OCI-LY1 (cell line): ENCODE data around the gene C7.
"Not testable (repeated sequence)": the region's sequence is repeated elsewhere in the genome, so short reads cannot be mapped to it uniquely, and the experiment has no call there.

Experiments used
- H2AFZ ChIP-seq: fragments of 200-600 bp; sonication (generic), shearing (Covaris generic); 2 replicates; pipeline ENCODE4 v1.6.0; 2014; ENCODE audit warnings: antibody characterized with exemption, mild to moderate bottlenecking, low read length
- H3F3A ChIP-seq: fragments of 200-600 bp; sonication (generic), shearing (Covaris generic); 2 replicates; pipeline ENCODE4 v1.6.0; 2014; ENCODE audit warnings: mild to moderate bottlenecking, antibody characterized with exemption, low read length, moderate library complexity; ENCODE audit not compliant: insufficient read depth
- H3K27ac ChIP-seq: fragments of 200-600 bp; sonication (generic); 2 replicates; pipeline ENCODE4 v1.5.1; 2014; ENCODE audit warnings: low read length, mixed run types, mild to moderate bottlenecking, low read depth; ENCODE audit not compliant: poor library complexity, severe bottlenecking
- H3K27me3 ChIP-seq: fragments of 200-600 bp; sonication (generic); 2 replicates; pipeline ENCODE4 v1.6.0; 2014; ENCODE audit warnings: antibody characterized with exemption, mild to moderate bottlenecking, low read length, moderate library complexity; ENCODE audit not compliant: insufficient read depth
- H3K36me3 ChIP-seq: fragments of 200-600 bp; sonication (generic); 2 replicates; pipeline ENCODE4 v1.6.1; 2014; ENCODE audit warnings: mild to moderate bottlenecking, antibody characterized with exemption, low read length, moderate library complexity, mixed read lengths; ENCODE audit not compliant: insufficient read depth
- H3K4me1 ChIP-seq: fragments of 200-600 bp; sonication (generic); 2 replicates; pipeline ENCODE4 v1.5.1; 2014; ENCODE audit warnings: mild to moderate bottlenecking, low read length, moderate library complexity; ENCODE audit not compliant: insufficient read depth, severe bottlenecking
- H3K4me2 ChIP-seq: fragments of 200-600 bp; sonication (generic), shearing (Covaris generic); 2 replicates; pipeline ENCODE4 v1.6.1; 2014; ENCODE audit warnings: low read length
- H3K4me3 ChIP-seq: fragments of 200-600 bp; sonication (generic); 2 replicates; pipeline ENCODE4 v1.5.1; 2014; ENCODE audit warnings: low read length, low read depth, mild to moderate bottlenecking, mixed read lengths; ENCODE audit not compliant: poor library complexity, severe bottlenecking
- H3K79me2 ChIP-seq: fragments of 200-600 bp; shearing (Covaris generic); 2 replicates; pipeline ENCODE4 v1.6.1; 2016; ENCODE audit warnings: mixed run types, low read length, mixed read lengths; ENCODE audit not compliant: insufficient read depth
- H3K9ac ChIP-seq: fragments of 200-600 bp; sonication (generic), shearing (Covaris generic); 2 replicates; pipeline ENCODE4 v1.6.1; 2014; ENCODE audit warnings: mild to moderate bottlenecking, low read length, mixed read lengths
- H3K9me2 ChIP-seq: fragments of 200-600 bp; sonication (generic), shearing (Covaris generic); 2 replicates; pipeline ENCODE4 v1.6.1; 2014; ENCODE audit warnings: low read depth, mild to moderate bottlenecking, low read length, mixed read lengths
- H3K9me3 ChIP-seq: fragments of 200-600 bp; shearing (Covaris generic); 2 replicates; pipeline ENCODE4 v1.6.1; 2014; ENCODE audit warnings: low read length, mixed read lengths
- H4K20me1 ChIP-seq: fragments of 200-600 bp; sonication (generic), shearing (Covaris generic); 2 replicates; pipeline ENCODE4 v1.6.0; 2016; ENCODE audit warnings: mild to moderate bottlenecking, low read length; ENCODE audit not compliant: insufficient read depth
- EZH2 ChIP-seq: fragments of 200-600 bp; sonication (generic), shearing (Covaris generic); IDR thresholded peaks from 2 replicates; pipeline ENCODE4 v1.8.0; 2017; ENCODE audit warnings: borderline replicate concordance, mixed run types, mild to moderate bottlenecking, antibody characterized with exemption, low read length, moderate library complexity, mixed read lengths
- TF ChIP-seq, protein P1 (sequence below): fragments of 200-600 bp; sonication (generic), shearing (Covaris generic); IDR thresholded peaks from 2 replicates; pipeline ENCODE4 v1.5.1; 2017; ENCODE audit warnings: mild to moderate bottlenecking, antibody characterized with exemption, low read length, moderate library complexity, mixed read lengths

C7 gene

GRCh38 chr5:40909264-40909663 lies at the start of gene C7:
TSS of gene C7 (plus strand) at chr5:40909497. CDS start at chr5:40909611, 114 bp downstream.
- no peaks in the 10 kb centered on the region for H3K27me3 ChIP-seq
- H3K27ac ChIP-seq: no peak within 1 kb of the TSS
- H2AFZ ChIP-seq: no peak within 1 kb of the TSS
- H3K4me2 ChIP-seq: no peak within 1 kb of the TSS
- H3K9me2 ChIP-seq: no peaks in the 10 kb centered on the region
- H3K4me1 ChIP-seq: no peaks in the 10 kb centered on the region
- no peaks in the 10 kb centered on the region for H4K20me1 ChIP-seq
- H3K9me3 ChIP-seq: no peaks in the 10 kb centered on the region
- no peaks in the 10 kb centered on the region for H3K79me2 ChIP-seq
- no peak within 1 kb of the TSS for H3K9ac ChIP-seq
- TF ChIP-seq EZH2: no peak
- TF ChIP-seq, protein P1, sequence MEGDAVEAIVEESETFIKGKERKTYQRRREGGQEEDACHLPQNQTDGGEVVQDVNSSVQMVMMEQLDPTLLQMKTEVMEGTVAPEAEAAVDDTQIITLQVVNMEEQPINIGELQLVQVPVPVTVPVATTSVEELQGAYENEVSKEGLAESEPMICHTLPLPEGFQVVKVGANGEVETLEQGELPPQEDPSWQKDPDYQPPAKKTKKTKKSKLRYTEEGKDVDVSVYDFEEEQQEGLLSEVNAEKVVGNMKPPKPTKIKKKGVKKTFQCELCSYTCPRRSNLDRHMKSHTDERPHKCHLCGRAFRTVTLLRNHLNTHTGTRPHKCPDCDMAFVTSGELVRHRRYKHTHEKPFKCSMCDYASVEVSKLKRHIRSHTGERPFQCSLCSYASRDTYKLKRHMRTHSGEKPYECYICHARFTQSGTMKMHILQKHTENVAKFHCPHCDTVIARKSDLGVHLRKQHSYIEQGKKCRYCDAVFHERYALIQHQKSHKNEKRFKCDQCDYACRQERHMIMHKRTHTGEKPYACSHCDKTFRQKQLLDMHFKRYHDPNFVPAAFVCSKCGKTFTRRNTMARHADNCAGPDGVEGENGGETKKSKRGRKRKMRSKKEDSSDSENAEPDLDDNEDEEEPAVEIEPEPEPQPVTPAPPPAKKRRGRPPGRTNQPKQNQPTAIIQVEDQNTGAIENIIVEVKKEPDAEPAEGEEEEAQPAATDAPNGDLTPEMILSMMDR: no peak
- H3F3A ChIP-seq: no peaks in the 10 kb centered on the region
- no peaks in the 10 kb centered on the region for H3K36me3 ChIP-seq
- H3K4me3 ChIP-seq: no peak within 1 kb of the TSS

DNA sequence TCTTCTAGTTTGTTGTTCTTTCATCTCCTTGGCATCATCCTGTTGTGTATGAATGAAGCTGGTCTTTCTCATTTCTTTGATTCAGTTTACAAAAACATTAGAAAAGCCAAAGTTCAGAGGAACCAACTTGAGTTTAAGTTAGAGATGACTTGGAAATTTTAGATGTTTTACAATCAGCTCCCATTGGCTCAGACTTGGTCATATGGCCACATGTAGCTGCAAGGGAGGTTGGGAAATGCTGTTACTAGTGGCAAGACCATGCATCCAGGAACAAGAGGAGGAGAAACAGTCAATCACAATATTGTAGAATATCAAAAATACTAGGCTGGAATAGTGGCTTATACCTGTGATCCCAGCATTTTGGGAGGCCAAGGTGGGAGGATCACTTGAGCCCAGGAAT lies 48.6 kb upstream of the C7 start:
- Histone ChIP-seq H3K9me3 (no peaks in the 10 kb centered on the region), H3K4me1 (no peaks in the 10 kb centered on the region), H3K79me2 (no peaks in the 10 kb centered on the region), H4K20me1 (no peaks in the 10 kb centered on the region), H3K36me3 (no peaks in the 10 kb centered on the region), H2AFZ (no peak overlapping the region), H3K4me3 (no peak overlapping the region), H3K9ac (no peak overlapping the region), H3K4me2 (no peak overlapping the region), H3K27me3 (no peaks in the 10 kb centered on the region), H3K9me2 (no peaks in the 10 kb centered on the region), H3K27ac (no peak overlapping the region), H3F3A (no peaks in the 10 kb centered on the region)
- TF ChIP-seq, protein P1: no peak
- no peak for TF ChIP-seq EZH2

- H3K4me3 ChIP-seq, H3K27ac ChIP-seq, H3K27me3 ChIP-seq, H3F3A ChIP-seq, H2AFZ ChIP-seq, H3K4me2 ChIP-seq, H3K9ac ChIP-seq, H3K79me2 ChIP-seq, H4K20me1 ChIP-seq, H3K4me1 ChIP-seq, H3K9me3 ChIP-seq, H3K36me3 ChIP-seq, H3K9me2 ChIP-seq: not testable (repeated sequence)
Observed at GRCh38 chr5:40865004-40865403, 44.3 kb upstream of the C7 start.

GRCh38 chr5:40866844-40867243 lies 42.5 kb upstream of the C7 start:
- no peak overlapping the region for H2AFZ ChIP-seq
- no peaks in the 10 kb centered on the region for H3K9me2 ChIP-seq
- no peaks in the 10 kb centered on the region for H3F3A ChIP-seq
- H3K4me2 ChIP-seq: no peak overlapping the region
- TF ChIP-seq EZH2: no peak
- TF ChIP-seq, protein P1: no peak
- H3K27me3 ChIP-seq: no peaks in the 10 kb centered on the region
- H3K9me3 ChIP-seq: no peaks in the 10 kb centered on the region
- H3K36me3 ChIP-seq: no peaks in the 10 kb centered on the region
- H3K4me1 ChIP-seq: no peaks in the 10 kb centered on the region
- no peak overlapping the region for H3K4me3 ChIP-seq
- H4K20me1 ChIP-seq: no peaks in the 10 kb centered on the region
- H3K27ac ChIP-seq: no peak overlapping the region
- H3K9ac ChIP-seq: no peak overlapping the region
- no peaks in the 10 kb centered on the region for H3K79me2 ChIP-seq
